Ovary (tissue), 9 donors: ENCODE results near the gene AMPH. TPM values are rescaled to one million over a fixed set of nuclear protein-coding genes. Genes with fewer than 3 reads are reported as not detected.

Experiments used
- DNase-seq, 5 donors: peaks; one replicate each; pipeline ENCODE4 v3.0.0-alpha.2; 2019 to 2020
- H3K27ac ChIP-seq, 2 donors: fragments of 200-600 bp; one replicate each; pipeline versions ENCODE4 v1.5.1 to v1.8.0; 2019 to 2022
- H3K27me3 ChIP-seq: fragments of 200-600 bp; one replicate; pipeline ENCODE4 v1.8.0; 2022
- H3K36me3 ChIP-seq: fragments of 200-600 bp; sonication (generic); one replicate; pipeline ENCODE4 v1.5.1; 2019
- H3K4me1 ChIP-seq: one replicate; pipeline ENCODE4 v1.8.1; 2013; ENCODE audit warnings: mild to moderate bottlenecking, moderate library complexity; ENCODE audit not compliant: insufficient read depth
- H3K4me3 ChIP-seq: fragments of 200-600 bp; sonication (generic); one replicate; pipeline ENCODE4 v1.5.1; 2017
- H3K9me3 ChIP-seq, 2 donors: fragments of 200-600 bp in 1 of 2; sonication (generic) in 1 of 2; one replicate each; pipeline versions ENCODE4 v1.5.1 to v1.8.1; 2013 to 2019; ENCODE audit warnings: mild to moderate bottlenecking in 1 of 2, moderate library complexity in 1 of 2
- EP300 ChIP-seq: sonication (generic); formaldehyde crosslinking; IDR thresholded peaks from one replicate; pipeline ENCODE4 v1.6.1; 2017; ENCODE audit warnings: antibody characterized with exemption
- POLR2A ChIP-seq: fragments of 450-650 bp; IDR thresholded peaks from one replicate; pipeline ENCODE4 v1.6.1; 2017; ENCODE audit warnings: antibody characterized with exemption, mild to moderate bottlenecking, moderate library complexity
- WGBS, 3 donors: extraction: QIAGEN DNeasy Blood & Tissue Kit in 1 of 3; methylation state at CpG; one replicate each; pipeline versions ENCODE4 v1.1.5 to v1.1.7; 2013 to 2017; 5-methylcytosine and 5-hydroxymethylcytosine counted together
- intact Hi-C, 4 donors: fragments of 100-400 bp; cut with DNase I; formaldehyde crosslinking; loops; one replicate each; pipeline versions ENCODE4 v1.11.0 to v1.15.1; 2022 to 2023
- polyA plus RNA-seq, 2 donors: library from polyadenylated mRNA; stranded (reverse); fragments of 200-250 nt in 1 of 2; fragments of 350-450 nt in 1 of 2; fragmentation: Illumina TruSeq in 1 of 2; extraction: RNeasy Lipid Tissue Mini Kit (QIAGEN cat#74804) in 1 of 2; gene quantifications; one replicate each; pipeline ENCODE4 v1.2.3, GENCODE V29; 2013 to 2014
- total RNA-seq, 7 donors: library from RNA; depleted of rRNA in 2 of 7; stranded (reverse); fragments of >200 nt in 2 of 7; fragmentation: NEBNext Ultra II Directional in 3 of 7; extraction: Animal tissue kit (Norgen Biotek cat#: 25700) in 3 of 7; gene quantifications; one replicate each; pipeline versions ENCODE4 v1.1.0 to v1.2.4, GENCODE V29; 2016 to 2023
- TF ChIP-seq, protein P1 (sequence below), 3 donors: fragments of 450-650 bp in 2 of 3; fragments of 200-600 bp in 1 of 3; IDR thresholded peaks; one replicate each; pipeline versions ENCODE4 v1.5.1 to v1.8.0; 2016 to 2022; ENCODE audit warnings: antibody characterized with exemption in 3 of 3, mild to moderate bottlenecking in 1 of 3
- donor health status: DM: no; HTN: no; CAD: no; lungs with moderate emphysema.
- donor health status: DM: no; HTN: no; CAD: no.
- donor health status: Bipolar disorder and iron deficiency.
- donor health status: DM: yes; HTN: yes; CAD: no.
- donor health status: DM: no; HTN: no; CAD: no.
- donor health status: DM: yes; HTN: yes; CAD: no.

Gene AMPH
- total and polyA plus RNA-seq, 9 donors: 0.10 to 4.6 (median 0.83) TPM

DNA sequence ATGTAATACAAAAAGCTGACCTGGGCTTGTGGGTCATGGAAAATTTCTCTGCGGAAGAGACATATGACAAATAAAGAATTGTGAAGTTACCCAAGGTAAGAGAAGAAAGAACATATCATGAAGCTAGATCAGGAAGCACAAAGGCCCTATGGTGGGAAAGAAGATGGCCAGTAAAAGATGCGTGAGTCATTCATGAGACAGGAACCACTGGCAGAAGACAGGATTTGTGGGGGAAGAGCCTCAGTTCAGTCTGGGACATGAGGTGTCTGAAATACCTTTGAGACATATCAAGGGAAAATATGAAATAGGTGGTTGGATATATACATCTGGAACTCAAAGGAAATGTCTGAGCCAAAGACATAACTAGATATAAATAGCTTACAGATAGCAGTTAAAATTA is 27.7 kb upstream of the AMPH start:
- TF ChIP-seq EP300: no peak
- TF ChIP-seq POLR2A: no peak
- TF ChIP-seq, protein P1, sequence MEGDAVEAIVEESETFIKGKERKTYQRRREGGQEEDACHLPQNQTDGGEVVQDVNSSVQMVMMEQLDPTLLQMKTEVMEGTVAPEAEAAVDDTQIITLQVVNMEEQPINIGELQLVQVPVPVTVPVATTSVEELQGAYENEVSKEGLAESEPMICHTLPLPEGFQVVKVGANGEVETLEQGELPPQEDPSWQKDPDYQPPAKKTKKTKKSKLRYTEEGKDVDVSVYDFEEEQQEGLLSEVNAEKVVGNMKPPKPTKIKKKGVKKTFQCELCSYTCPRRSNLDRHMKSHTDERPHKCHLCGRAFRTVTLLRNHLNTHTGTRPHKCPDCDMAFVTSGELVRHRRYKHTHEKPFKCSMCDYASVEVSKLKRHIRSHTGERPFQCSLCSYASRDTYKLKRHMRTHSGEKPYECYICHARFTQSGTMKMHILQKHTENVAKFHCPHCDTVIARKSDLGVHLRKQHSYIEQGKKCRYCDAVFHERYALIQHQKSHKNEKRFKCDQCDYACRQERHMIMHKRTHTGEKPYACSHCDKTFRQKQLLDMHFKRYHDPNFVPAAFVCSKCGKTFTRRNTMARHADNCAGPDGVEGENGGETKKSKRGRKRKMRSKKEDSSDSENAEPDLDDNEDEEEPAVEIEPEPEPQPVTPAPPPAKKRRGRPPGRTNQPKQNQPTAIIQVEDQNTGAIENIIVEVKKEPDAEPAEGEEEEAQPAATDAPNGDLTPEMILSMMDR (IDR thresholded peaks at IDR 0.05): no peak
- whole genome bisulfite sequencing, 3 donors: 89 to 92% (median 92%) methylated on average over 2 of the region's 2 CpGs
- no peak overlapping the region for H3K4me3 ChIP-seq
- intact Hi-C loops: no loop called here
- DNase-seq: no peak
- H3K36me3 ChIP-seq: no peaks in the 10 kb centered on the region
- H3K4me1 ChIP-seq: no peaks in the 10 kb centered on the region
- H3K9me3 ChIP-seq: no peaks in the 10 kb centered on the region
- H3K27ac ChIP-seq: no peak overlapping the region
- no peaks in the 10 kb centered on the region for H3K27me3 ChIP-seq

DNA sequence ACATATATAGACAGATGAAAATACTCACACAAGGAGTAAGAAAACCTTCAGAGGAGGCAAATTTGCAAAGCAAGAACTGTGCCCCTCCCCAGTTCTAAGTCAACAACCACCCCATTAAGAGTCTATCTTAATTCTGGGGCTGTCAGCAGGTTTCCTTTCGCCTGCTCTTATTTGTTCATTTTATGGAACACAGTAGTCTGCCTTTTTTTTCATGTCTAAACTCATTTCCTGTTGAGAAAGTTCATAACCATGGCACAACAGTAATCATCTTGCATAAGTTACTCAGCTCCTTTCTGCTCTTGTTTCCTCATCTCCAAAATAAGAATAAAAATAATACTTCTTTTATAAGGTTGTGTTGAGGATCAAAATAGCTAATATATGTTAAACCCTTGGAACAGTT is 25.8 kb upstream of the AMPH start:
- no peak overlapping the region for H3K4me3 ChIP-seq
- H3K27ac ChIP-seq: no peak overlapping the region
- no peaks in the 10 kb centered on the region for H3K9me3 ChIP-seq
- no peaks in the 10 kb centered on the region for H3K36me3 ChIP-seq
- intact Hi-C loops: no loop called here
- TF ChIP-seq EP300 (no peak), POLR2A (no peak)
- TF ChIP-seq, protein P1 (IDR thresholded peaks at IDR 0.05): no peak
- no peaks in the 10 kb centered on the region for H3K27me3 ChIP-seq
- no peaks in the 10 kb centered on the region for H3K4me1 ChIP-seq
- 80 to 85% (median 84%) methylated on average over 1 of the region's 1 CpG for WGBS, 3 donors
- no peak for DNase-seq

DNA sequence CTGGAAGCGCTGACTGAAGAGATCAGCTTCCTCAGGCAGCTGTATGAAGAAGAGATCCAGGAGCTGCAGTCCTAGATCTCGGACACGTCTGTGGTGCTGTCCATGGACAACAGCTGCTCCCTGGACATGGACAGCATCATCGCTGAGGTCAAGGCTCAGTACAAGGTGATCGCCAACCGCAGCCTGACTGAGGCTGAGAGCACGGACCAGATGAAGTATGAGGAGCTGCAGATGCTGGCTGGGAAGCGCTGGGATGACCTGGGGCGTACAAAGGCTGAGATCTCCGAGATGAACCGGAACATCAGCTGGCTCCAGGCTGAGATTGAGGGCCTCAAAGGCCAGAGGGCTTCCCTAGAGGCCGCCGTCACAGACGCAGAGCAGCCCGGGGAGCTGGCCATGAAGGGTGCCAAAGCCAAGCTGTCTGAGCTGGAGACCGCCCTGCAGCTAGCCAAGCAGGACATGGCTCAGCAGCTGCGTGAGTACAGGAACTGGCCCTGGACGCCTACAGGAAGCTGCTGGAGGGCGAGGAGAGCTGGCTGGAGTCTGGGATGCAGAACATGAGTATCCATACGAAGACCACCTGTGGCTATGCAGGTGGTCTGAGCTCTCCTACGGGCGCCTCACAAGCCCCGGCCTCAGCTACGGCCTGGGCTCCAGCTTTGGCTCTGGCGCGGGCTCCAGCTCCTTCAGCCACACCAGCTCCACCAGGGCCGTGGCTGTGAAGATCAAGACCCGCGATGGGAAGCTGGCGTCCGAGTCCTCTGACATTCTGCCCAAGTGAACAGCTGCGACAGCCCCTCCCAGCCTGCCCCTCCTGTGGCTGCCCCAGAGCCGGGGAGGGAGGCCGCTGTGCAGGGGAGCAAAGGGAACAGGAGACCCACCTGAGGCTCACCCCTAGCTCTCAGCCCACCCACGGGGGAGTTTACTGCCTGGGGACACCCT is 24.9 kb upstream of the AMPH start:
- no peak for DNase-seq
- 77 to 89% (median 81%) methylated on average over 33 to 35 of the region's 35 CpGs for WGBS, 3 donors
- H3K4me3 ChIP-seq: no peak overlapping the region
- no peaks in the 10 kb centered on the region for H3K4me1 ChIP-seq
- TF ChIP-seq POLR2A (no peak), EP300 (no peak)
- TF ChIP-seq, protein P1 (IDR thresholded peaks at IDR 0.05): no peak
- no peaks in the 10 kb centered on the region for H3K36me3 ChIP-seq
- no peak overlapping the region for H3K27ac ChIP-seq
- no peaks in the 10 kb centered on the region for H3K9me3 ChIP-seq
- intact Hi-C loops: no loop called here
- no peaks in the 10 kb centered on the region for H3K27me3 ChIP-seq

DNA sequence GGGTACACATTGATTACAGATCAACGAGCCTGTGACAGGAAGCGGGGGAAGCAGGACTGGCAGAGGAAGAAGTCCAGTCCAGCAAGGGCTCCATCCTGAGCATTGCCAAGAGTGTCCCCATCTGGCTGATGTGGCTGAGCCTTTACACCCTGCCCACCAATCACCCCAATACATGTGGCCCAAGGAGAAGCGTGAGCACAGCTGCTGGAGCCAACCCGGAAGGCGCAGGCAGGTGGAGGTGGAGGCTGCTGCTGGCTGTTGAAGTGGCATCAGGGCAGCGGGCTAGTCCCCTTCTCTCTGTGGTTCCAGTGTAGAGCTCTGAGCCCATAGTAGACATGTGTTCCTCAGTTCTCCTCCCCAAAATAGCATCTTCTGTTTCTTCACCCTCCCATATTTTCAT is 6.8 kb upstream of the AMPH start:
- Histone ChIP-seq H3K27ac (no peak overlapping the region), H3K4me1 (no peaks in the 10 kb centered on the region), H3K36me3 (no peaks in the 10 kb centered on the region), H3K27me3 (no peaks in the 10 kb centered on the region), H3K9me3 (no peaks in the 10 kb centered on the region), H3K4me3 (no peak overlapping the region)
- intact Hi-C loops: no loop called here
- DNase-seq: no peak
- WGBS, 3 donors: 90 to 93% (median 90%) methylated on average over 6 of the region's 6 CpGs
- TF ChIP-seq EP300: no peak
- TF ChIP-seq, protein P1 (IDR thresholded peaks at IDR 0.05): no peak
- TF ChIP-seq POLR2A: no peak
